Epithelial cell of proximal tubule (primary cell): ENCODE results near the gene ST6GAL1. TPM values are rescaled to one million over a fixed set of nuclear protein-coding genes. Genes with fewer than 3 reads are reported as not detected.
"Not testable (repeated sequence)": the region's sequence is repeated elsewhere in the genome, so short reads cannot be mapped to it uniquely, and the experiment has no call there.

Source experiments
- DNase-seq: peaks from one replicate; pipeline ENCODE4 v3.0.0-alpha.2; 2011; ENCODE audit warnings: low read depth
- H3K4me3 ChIP-seq: 2 replicates; pipeline ENCODE4 v1.5.1; 2011; ENCODE audit warnings: low read depth, mild to moderate bottlenecking, low read length
- CTCF ChIP-seq: conservative IDR thresholded peaks from 2 replicates; pipeline ENCODE4 v1.5.1; 2012; ENCODE audit warnings: low read depth, mild to moderate bottlenecking, low read length
- total RNA-seq: library from RNA; depleted of rRNA; stranded (reverse); fragments of >200 nt; gene quantifications from 2 replicates; pipeline ENCODE4 v1.2.3, GENCODE V29; 2015

The ST6GAL1 gene
- total RNA-seq, 1 donor from 2014 or later = 23.1 TPM

- H3K4me3 ChIP-seq = no peak overlapping the region
- TF ChIP-seq CTCF = no peak
- no peak for DNase-seq
Measured at GRCh38 chr3:186902154-186902553, 28.2 kb upstream of the ST6GAL1 start.

GRCh38 chr3:186902713-186903112, 27.6 kb upstream of the ST6GAL1 start:
- no peak overlapping the region for H3K4me3 ChIP-seq
- TF ChIP-seq CTCF = no peak
- no peak for DNase-seq

GRCh38 chr3:186903676-186904075, 26.6 kb upstream of the ST6GAL1 start:
- not testable (repeated sequence) for DNase-seq

GRCh38 chr3:186907075-186907474, 23.3 kb upstream of the ST6GAL1 start:
- H3K4me3 ChIP-seq, DNase-seq: not testable (repeated sequence)

More at GRCh38 chr3:186903676-186904075, 26.6 kb upstream of the ST6GAL1 start:
- H3K4me3 ChIP-seq = not testable (repeated sequence)

GRCh38 chr3:186909078-186909853, 21.1 kb upstream of the ST6GAL1 start:
- TF ChIP-seq CTCF = no peak
- H3K4me3 ChIP-seq = no peak overlapping the region
- DNase-seq = no peak

- H3K4me3 ChIP-seq = no peak overlapping the region
- no peak for DNase-seq
- TF ChIP-seq CTCF = no peak
Measured at GRCh38 chr3:186915806-186916796, 14.2 kb upstream of the ST6GAL1 start.

- no peak for DNase-seq
- H3K4me3 ChIP-seq = no peak overlapping the region
- no peak for TF ChIP-seq CTCF
Measured at GRCh38 chr3:186917512-186918312, 12.6 kb upstream of the ST6GAL1 start.
